Measurements from ENCODE around the gene ERC2. TPM values are rescaled to one million over a fixed set of nuclear protein-coding genes. Genes with fewer than 3 reads are reported as not detected.

The ERC2 gene
- total RNA-seq, 2 donors from 2014 or later, result 16.1 to 22.8 TPM

GRCh38 chr3:56101576-56101975 lies 366.7 kb downstream of the ERC2 start:
- H3K27me3 ChIP-seq (ENCODE audit: control insufficient read depth, insufficient read depth, low read length, poor library complexity, severe bottlenecking), result no peaks in the 10 kb centered on the region
- H3K4me3 ChIP-seq (ENCODE audit: low read length), result no peak overlapping the region
- DNase-seq, result no peak
- H3K27me3 Mint-ChIP-seq (ENCODE audit: insufficient read depth), result peaks cover 4% of the 10 kb centered on the region
- H3K27ac Mint-ChIP-seq, result no peak overlapping the region
- no peaks in the 10 kb centered on the region for H3K9me3 Mint-ChIP-seq
- no peak overlapping the region for H3K27ac ChIP-seq (ENCODE audit: low read depth, low read length)
- H3K36me3 Mint-ChIP-seq (ENCODE audit: low read depth), result no peaks in the 10 kb centered on the region
- H3K4me1 ChIP-seq (ENCODE audit: control insufficient read depth, insufficient read depth, low read length), result peaks cover 14% of the 10 kb centered on the region
- H3K9ac ChIP-seq (ENCODE audit: extremely low read depth, low read length, poor library complexity, severe bottlenecking), result no peak overlapping the region
- 89 to 100% methylated on average over 6 of the region's 6 CpGs for WGBS, 2 experiments (ENCODE audit: insufficient coverage in 1 of 2, insufficient read length in 1 of 2)
- TF ChIP-seq CTCF (conservative IDR thresholded peaks at IDR 0.05), result no peak
- H3K9me3 ChIP-seq (ENCODE audit: control insufficient read depth, low read length), result no peaks in the 10 kb centered on the region
- H3K4me1 Mint-ChIP-seq, result peaks cover 40% of the 10 kb centered on the region
- no peak overlapping the region for H3K4me3 Mint-ChIP-seq
- H3K36me3 ChIP-seq (ENCODE audit: control insufficient read depth, insufficient read depth, low read length), result no peaks in the 10 kb centered on the region

GRCh38 chr3:56096999-56097398 lies 371.3 kb downstream of the ERC2 start:
- Mint-ChIP-seq H3K27me3 (ENCODE audit: insufficient read depth) (peaks cover 4% of the 10 kb centered on the region), H3K36me3 (ENCODE audit: low read depth) (no peaks in the 10 kb centered on the region), H3K9me3 (no peaks in the 10 kb centered on the region), H3K4me1 (peaks cover 13% of the 10 kb centered on the region), H3K27ac (no peak overlapping the region), H3K4me3 (no peak overlapping the region)
- no peak for TF ChIP-seq CTCF (conservative IDR thresholded peaks at IDR 0.05)
- Histone ChIP-seq H3K27me3 (ENCODE audit: control insufficient read depth, insufficient read depth, low read length, poor library complexity, severe bottlenecking) (no peaks in the 10 kb centered on the region), H3K9ac (ENCODE audit: extremely low read depth, low read length, poor library complexity, severe bottlenecking) (no peak overlapping the region), H3K27ac (ENCODE audit: low read depth, low read length) (no peak overlapping the region), H3K4me1 (ENCODE audit: control insufficient read depth, insufficient read depth, low read length) (peaks cover 4% of the 10 kb centered on the region), H3K36me3 (ENCODE audit: control insufficient read depth, insufficient read depth, low read length) (no peaks in the 10 kb centered on the region), H3K9me3 (ENCODE audit: control insufficient read depth, low read length) (no peaks in the 10 kb centered on the region), H3K4me3 (ENCODE audit: low read length) (no peak overlapping the region)
- no peak for DNase-seq
- 88 to 100% methylated on average over 2 of the region's 2 CpGs for WGBS, 2 experiments (ENCODE audit: insufficient coverage in 1 of 2, insufficient read length in 1 of 2)

GRCh38 chr3:56094170-56094569 lies 374.1 kb downstream of the ERC2 start:
- Histone ChIP-seq H3K4me3 (ENCODE audit: low read length) (no peak overlapping the region), H3K27ac (ENCODE audit: low read depth, low read length) (no peak overlapping the region), H3K9me3 (ENCODE audit: control insufficient read depth, low read length) (no peaks in the 10 kb centered on the region), H3K36me3 (ENCODE audit: control insufficient read depth, insufficient read depth, low read length) (no peaks in the 10 kb centered on the region), H3K4me1 (ENCODE audit: control insufficient read depth, insufficient read depth, low read length) (peaks cover 3% of the 10 kb centered on the region), H3K27me3 (ENCODE audit: control insufficient read depth, insufficient read depth, low read length, poor library complexity, severe bottlenecking) (no peaks in the 10 kb centered on the region), H3K9ac (ENCODE audit: extremely low read depth, low read length, poor library complexity, severe bottlenecking) (no peak overlapping the region)
- Mint-ChIP-seq H3K9me3 (no peaks in the 10 kb centered on the region), H3K4me3 (no peak overlapping the region), H3K27me3 (ENCODE audit: insufficient read depth) (no peaks in the 10 kb centered on the region), H3K4me1 (peaks cover 7% of the 10 kb centered on the region), H3K27ac (no peak overlapping the region), H3K36me3 (ENCODE audit: low read depth) (no peaks in the 10 kb centered on the region)
- TF ChIP-seq CTCF (conservative IDR thresholded peaks at IDR 0.05), result no peak
- DNase-seq, result no peak
